ENCODE results near the gene CCDC28A.

GRCh38 chr6:138837246-138837645 is 63.7 kb downstream of the CCDC28A start:
- TF ChIP-seq ZBTB33 (IDR thresholded peaks at IDR 0.05; ENCODE audit: extremely low read depth, insufficient replicate concordance, low read length) (no peak), REST (IDR thresholded peaks at IDR 0.05; ENCODE audit: low read depth) (no peak)

All from HCT116 (cell line).